ENCODE data around the gene TMUB1. TPM values are rescaled to one million over a fixed set of nuclear protein-coding genes. Genes with fewer than 3 reads are reported as not detected.

TMUB1 gene
- total and polyA plus RNA-seq, 10 donors, result 27.1 to 73.4 (median 39.4) TPM

DNA sequence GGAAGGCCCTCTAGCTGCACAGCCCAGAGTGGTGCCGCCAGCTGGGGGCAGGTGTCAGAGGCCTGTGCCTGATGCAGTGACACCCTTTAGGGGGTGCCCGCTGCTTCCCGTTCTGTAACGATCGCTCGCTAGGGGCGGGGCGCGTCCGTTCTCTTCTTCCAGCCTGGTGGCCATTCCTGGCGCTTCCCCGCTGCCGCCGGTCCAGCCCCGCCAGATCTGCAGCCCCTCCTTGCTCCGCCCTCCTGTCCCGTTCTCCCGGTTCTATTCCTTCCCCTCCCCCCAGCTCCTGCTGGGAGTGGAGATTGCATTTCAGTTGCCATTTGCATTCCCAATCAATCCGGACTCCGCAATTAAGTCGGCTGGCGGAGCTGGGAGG lies 42.2 kb upstream of the TMUB1 start:
- Histone ChIP-seq H3K27me3 (replicated peaks in 1 of 7) (no peaks in the 10 kb centered on the region), H3K4me3 (peak overlapping the region in 5 of 8 donors; percentile 6 to 39 (median 22)), H3K9me3 (no peaks in the 10 kb centered on the region), H3K27ac (no peak overlapping the region), H3K4me1 (peaks cover 0 to 10% (median 3%) of the 10 kb centered on the region in 6 donors), H3K36me3 (peaks cover 0 to 94% (median 39%) of the 10 kb centered on the region in 6 donors)
- TF ChIP-seq, protein P1, sequence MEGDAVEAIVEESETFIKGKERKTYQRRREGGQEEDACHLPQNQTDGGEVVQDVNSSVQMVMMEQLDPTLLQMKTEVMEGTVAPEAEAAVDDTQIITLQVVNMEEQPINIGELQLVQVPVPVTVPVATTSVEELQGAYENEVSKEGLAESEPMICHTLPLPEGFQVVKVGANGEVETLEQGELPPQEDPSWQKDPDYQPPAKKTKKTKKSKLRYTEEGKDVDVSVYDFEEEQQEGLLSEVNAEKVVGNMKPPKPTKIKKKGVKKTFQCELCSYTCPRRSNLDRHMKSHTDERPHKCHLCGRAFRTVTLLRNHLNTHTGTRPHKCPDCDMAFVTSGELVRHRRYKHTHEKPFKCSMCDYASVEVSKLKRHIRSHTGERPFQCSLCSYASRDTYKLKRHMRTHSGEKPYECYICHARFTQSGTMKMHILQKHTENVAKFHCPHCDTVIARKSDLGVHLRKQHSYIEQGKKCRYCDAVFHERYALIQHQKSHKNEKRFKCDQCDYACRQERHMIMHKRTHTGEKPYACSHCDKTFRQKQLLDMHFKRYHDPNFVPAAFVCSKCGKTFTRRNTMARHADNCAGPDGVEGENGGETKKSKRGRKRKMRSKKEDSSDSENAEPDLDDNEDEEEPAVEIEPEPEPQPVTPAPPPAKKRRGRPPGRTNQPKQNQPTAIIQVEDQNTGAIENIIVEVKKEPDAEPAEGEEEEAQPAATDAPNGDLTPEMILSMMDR (IDR thresholded peaks at IDR 0.05 in 8 of 11, conservative IDR thresholded peaks at IDR 0.05 in 3 of 11), result no peak
- no peak for TF ChIP-seq POLR2A (IDR thresholded peaks at IDR 0.05)
- no peak for TF ChIP-seq POLR2AphosphoS5 (IDR thresholded peaks at IDR 0.05)
- intact Hi-C loops (cut with DNase I; ENCODE audit: low total_unique reads), result loop anchor here (5.0 to 10.0 kb wide), 2 partner anchors 47 to 179 kb away; no protein-coding TSS in a partner anchor
- no peak for DNase-seq
- 63 to 83% (median 77%) methylated on average over 22 of the region's 22 CpGs for whole genome bisulfite sequencing, 5 donors

DNA sequence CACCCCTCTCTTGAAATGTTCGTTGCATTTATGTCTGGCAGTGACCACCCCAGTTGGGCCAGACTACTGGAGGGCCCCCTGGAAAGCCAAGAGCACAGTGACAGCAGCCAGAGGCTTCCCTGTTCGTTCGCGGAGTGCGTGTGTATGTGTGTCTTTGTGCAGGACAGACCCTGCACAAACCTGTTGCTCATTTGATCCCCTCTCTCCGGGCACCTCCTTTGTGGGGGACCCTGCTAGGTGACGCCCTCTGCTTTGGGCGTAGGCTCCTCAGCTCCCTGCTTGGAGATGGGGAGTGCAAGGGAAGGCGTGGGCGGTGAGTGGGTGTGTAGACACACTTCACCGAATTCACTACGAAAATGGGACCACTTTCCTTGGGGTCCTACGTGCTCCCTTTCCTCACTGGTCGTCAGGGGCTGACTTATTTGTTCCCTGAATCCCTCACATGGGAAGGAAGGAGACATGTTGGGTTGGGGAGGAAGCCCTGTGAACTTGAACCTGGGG lies 41.7 kb upstream of the TMUB1 start:
- no peak for DNase-seq
- H3K4me3 ChIP-seq, result peak overlapping the region in 1 of 8 donors; percentile 39
- H3K9me3 ChIP-seq, result no peaks in the 10 kb centered on the region
- H3K27ac ChIP-seq, result no peak overlapping the region
- H3K36me3 ChIP-seq, result peaks cover 0 to 94% (median 40%) of the 10 kb centered on the region in 6 donors
- intact Hi-C loops (cut with DNase I; ENCODE audit: low total_unique reads), result loop anchor here (5.0 to 10.0 kb wide), 2 partner anchors 47 to 180 kb away; no protein-coding TSS in a partner anchor
- TF ChIP-seq, protein P1 (IDR thresholded peaks at IDR 0.05 in 8 of 11, conservative IDR thresholded peaks at IDR 0.05 in 3 of 11), result no peak
- WGBS, 5 donors, result 75 to 94% (median 86%) methylated on average over 14 of the region's 14 CpGs
- H3K4me1 ChIP-seq, result peaks cover 0 to 10% (median 3%) of the 10 kb centered on the region in 6 donors
- no peaks in the 10 kb centered on the region for H3K27me3 ChIP-seq (replicated peaks in 1 of 7)

DNA sequence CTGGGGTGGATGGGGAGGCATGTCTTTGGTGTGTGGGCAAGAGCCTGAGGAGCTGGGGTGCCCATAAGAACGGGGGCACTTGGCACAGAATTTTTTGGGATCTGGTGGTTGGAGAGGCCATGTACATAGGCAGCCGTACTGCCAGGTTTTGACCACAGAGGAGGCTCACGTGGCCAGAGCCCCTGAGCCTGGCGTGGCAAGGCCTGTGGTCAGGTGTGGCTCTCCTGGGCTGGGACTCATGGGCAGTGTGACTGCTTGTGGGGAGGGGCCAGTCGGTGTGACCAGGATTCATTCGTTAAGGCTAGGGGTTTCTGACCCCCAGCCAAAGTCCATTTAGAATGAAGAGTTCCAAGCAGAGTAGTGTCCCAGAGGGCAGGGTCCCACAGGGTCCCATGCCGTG lies 41.2 kb upstream of the TMUB1 start:
- 88 to 97% (median 92%) methylated on average over 6 to 7 of the region's 7 CpGs for WGBS, 5 donors
- peaks cover 0 to 10% (median 3%) of the 10 kb centered on the region in 6 donors for H3K4me1 ChIP-seq
- no peaks in the 10 kb centered on the region for H3K9me3 ChIP-seq
- DNase-seq, result no peak
- H3K4me3 ChIP-seq, result no peak overlapping the region
- H3K27ac ChIP-seq, result no peak overlapping the region
- no peak for TF ChIP-seq POLR2A (IDR thresholded peaks at IDR 0.05)
- TF ChIP-seq, protein P1 (IDR thresholded peaks at IDR 0.05 in 8 of 11, conservative IDR thresholded peaks at IDR 0.05 in 3 of 11), result no peak
- no peak for TF ChIP-seq POLR2AphosphoS5 (IDR thresholded peaks at IDR 0.05)
- intact Hi-C loops (cut with DNase I; ENCODE audit: low total_unique reads), result loop anchor here (10.0 kb wide), 1 partner anchor 180 kb away; no protein-coding TSS in a partner anchor
- H3K27me3 ChIP-seq (replicated peaks in 1 of 7), result no peaks in the 10 kb centered on the region
- peaks cover 0 to 94% (median 42%) of the 10 kb centered on the region in 6 donors for H3K36me3 ChIP-seq

DNA sequence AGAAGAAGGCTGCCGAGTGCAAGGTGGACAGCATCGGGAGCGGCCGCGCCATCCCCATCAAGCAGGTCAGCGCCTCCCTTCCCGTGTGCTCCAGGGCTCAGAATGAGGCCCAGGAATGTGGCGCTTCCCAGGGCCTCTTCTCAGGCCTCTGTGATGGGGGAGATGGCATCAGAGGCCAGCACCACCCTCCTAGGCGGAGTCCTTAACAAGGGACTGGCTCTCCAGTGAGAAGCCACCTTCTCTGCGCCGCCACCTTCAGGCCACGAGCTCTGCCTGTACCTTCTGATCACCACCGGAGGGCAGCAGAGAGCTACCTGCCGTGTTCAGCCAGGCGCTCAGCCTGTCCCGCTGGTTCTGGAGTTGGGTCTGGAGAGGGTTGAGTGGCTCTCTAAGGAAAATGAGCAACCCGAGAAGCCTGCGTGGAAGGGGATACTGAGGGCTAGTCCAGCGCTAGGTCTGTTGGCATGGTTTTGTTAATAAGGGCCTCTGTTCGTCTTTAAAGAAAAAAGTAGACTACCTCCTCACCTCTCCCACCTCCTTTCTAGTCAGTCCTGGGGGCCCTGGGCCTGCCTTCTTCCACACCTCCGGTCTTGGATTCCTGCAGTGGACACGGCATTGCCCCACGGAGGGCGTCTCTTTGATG lies 40.6 kb upstream of the TMUB1 start:
- Histone ChIP-seq H3K4me3 (no peak overlapping the region), H3K27ac (no peak overlapping the region), H3K9me3 (no peaks in the 10 kb centered on the region), H3K36me3 (peaks cover 0 to 94% (median 43%) of the 10 kb centered on the region in 6 donors), H3K27me3 (replicated peaks in 1 of 7) (no peaks in the 10 kb centered on the region), H3K4me1 (peaks cover 0 to 10% (median 3%) of the 10 kb centered on the region in 6 donors)
- TF ChIP-seq, protein P1 (IDR thresholded peaks at IDR 0.05 in 8 of 11, conservative IDR thresholded peaks at IDR 0.05 in 3 of 11), result peak; percentile 82 to 99 (median 95)
- TF ChIP-seq POLR2AphosphoS5 (IDR thresholded peaks at IDR 0.05) (peak in 2 of 3 donors; percentile 37 to 59), POLR2A (IDR thresholded peaks at IDR 0.05) (no peak)
- 29 to 56% (median 50%) methylated on average over 17 to 24 of the region's 24 CpGs for WGBS, 5 donors
- intact Hi-C loops (cut with DNase I; ENCODE audit: low total_unique reads), result loop anchor here (10.0 kb wide), 1 partner anchor 181 kb away; no protein-coding TSS in a partner anchor
- DNase-seq, result peak; percentile 93

All from spleen (tissue), 11 donors.